HG03565 (cell line): ENCODE measurements around the gene CTR9.
A peak's percentile ranks its signal among the peaks of the same experiment; 100 is the strongest.

Experiments used
- ATAC-seq: cut with Tn5 transposase; IDR thresholded peaks from one replicate; pipeline ENCODE4 v1.9.1; 2021; ENCODE audit warnings: mild to moderate bottlenecking, moderate library complexity; ENCODE audit not compliant: unreplicated experiment

The CTR9 gene

DNA sequence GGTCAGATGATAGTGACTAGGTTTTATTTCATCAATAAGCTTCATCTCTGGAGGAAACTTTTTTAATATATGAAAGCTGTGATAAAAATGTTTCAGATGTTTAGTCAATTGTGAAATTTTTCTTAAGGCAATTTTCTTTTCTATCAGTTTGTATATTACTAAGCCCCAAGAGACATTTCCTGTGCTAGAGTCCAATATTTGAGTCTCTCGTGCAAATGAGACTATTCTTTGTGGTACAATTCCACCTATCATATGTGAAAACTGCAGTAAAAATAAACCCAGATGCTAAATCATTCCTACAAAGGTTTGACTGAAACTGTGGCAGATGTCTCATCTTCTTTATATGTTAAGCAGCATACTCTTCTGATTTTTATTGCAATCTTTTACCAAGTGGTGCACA lies 28.0 kb downstream of the CTR9 start:
- ATAC-seq = no peak

GRCh38 chr11:10780040-10780439 lies 29.0 kb downstream of the CTR9 start:
- no peak for ATAC-seq

DNA sequence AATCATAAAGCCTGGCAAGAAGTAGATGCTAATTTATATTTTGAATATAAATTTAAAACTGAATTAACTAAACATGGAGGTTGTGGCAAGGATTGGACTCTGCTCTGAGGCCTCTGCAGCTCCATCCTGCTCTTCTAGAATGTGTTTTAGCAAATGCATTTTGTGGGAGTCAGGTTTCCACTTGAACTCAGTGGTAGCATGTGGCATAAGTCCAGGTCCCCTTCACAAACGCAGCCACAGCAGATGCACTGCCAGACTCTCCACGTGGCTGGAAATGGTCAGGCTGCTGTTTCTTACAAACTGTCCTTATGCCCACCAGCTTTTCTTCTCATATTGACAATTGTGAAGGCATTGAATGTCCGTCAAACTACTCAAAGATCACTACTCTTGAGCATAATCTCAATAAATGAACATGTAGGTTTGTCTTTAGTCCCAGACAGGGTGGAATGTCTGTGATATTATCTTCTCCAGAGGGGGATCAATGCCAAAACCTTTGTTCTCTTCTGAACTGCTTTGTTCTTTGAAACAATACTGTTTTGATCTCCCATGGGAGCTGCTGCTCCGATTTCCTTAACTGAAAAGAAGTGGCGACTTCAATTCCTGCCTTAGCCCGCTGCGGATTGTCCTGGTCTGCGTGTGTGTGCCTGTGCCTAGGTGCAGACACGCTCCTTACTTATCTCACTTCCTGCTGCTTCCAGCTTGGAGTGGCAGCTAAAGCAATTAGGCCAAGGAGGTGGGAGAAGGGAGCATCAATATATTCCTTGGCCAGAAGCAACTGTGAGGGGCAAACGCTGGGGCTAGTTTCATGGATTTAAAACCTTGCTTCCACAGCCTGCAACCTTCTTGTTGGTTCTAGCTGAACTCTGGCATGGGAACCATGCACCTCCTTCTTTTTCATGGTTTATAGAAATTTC lies 33.4 kb downstream of the CTR9 start:
- no peak for ATAC-seq

- ATAC-seq = no peak
Measured at GRCh38 chr11:10785146-10785474, 34.1 kb downstream of the CTR9 start.

- no peak for ATAC-seq
Measured at GRCh38 chr11:10786451-10786850, 35.4 kb downstream of the CTR9 start.

DNA sequence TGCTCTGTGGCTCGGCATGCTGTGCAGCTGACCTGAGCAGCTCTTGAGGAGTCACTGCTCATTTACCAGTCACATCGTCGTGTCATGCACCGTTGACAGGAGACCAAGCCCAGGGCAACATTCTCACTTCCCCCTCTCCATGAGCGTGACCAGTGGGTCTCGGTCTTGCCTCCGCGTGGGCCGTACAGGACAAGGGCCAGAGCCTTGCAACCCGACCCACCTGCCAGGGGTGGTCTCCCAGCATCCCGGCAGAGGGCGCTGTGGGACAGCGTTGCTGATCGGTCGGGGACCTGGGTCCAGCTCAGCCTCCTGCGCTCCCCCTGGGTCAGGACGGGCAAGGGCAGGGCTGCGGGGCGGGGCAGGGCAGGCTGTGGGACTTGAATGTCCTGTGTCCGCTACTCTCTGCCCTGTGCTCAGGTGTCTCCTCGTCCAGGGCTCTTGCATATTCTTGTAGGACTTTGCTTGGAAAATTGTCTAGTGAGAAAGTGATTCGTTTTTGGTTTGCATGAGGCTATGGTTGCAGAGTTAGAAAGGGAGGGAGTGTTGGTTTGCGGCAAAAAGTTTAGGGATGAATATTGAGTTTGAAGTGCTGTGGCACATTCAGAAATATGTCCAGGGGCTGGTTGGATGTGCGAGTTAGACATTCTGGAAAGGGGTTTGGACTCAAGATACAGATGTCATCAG lies 41.5 kb downstream of the CTR9 start:
- ATAC-seq = peak; percentile 87

- no peak for ATAC-seq
Measured at GRCh38 chr11:10793470-10794255, 42.6 kb downstream of the CTR9 start.

- no peak for ATAC-seq
Measured at GRCh38 chr11:10796191-10796590, 45.1 kb downstream of the CTR9 start.

DNA sequence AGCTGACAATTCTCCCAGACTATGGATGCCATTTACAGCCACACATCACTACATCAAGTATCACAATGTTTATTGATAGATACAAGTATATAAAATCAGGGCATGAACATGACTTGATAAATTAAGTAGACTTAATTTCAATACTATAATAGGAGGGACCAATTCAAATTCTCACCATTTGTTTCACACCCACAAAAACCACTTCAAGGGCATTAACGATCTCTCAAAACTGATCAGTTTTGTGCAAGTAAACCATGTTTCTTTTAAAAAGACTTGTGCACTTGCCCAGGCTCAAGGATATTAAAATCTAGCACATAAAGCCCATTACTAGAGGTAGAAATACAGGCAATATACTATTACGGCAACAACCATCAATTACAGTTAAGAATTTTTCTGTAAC lies 46.0 kb downstream of the CTR9 start:
- no peak for ATAC-seq

DNA sequence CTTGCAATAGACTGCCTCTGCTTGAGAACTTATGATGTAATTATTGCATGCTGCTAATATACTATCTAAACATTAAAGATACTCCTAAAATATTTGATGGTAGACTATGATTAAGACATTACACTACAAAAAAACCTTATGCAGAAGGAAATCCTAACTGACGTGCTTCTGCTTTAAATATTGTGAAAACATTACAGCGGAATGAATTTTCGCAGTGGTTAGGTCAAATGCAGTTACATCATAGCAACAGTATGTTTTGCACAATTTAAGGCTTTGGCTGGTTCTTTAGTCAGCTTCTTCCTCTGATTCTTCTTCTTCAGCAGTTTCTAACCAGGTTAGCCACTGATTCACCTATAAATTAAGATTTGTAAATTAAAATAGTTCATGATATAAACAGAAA lies 46.5 kb downstream of the CTR9 start:
- ATAC-seq = no peak

DNA sequence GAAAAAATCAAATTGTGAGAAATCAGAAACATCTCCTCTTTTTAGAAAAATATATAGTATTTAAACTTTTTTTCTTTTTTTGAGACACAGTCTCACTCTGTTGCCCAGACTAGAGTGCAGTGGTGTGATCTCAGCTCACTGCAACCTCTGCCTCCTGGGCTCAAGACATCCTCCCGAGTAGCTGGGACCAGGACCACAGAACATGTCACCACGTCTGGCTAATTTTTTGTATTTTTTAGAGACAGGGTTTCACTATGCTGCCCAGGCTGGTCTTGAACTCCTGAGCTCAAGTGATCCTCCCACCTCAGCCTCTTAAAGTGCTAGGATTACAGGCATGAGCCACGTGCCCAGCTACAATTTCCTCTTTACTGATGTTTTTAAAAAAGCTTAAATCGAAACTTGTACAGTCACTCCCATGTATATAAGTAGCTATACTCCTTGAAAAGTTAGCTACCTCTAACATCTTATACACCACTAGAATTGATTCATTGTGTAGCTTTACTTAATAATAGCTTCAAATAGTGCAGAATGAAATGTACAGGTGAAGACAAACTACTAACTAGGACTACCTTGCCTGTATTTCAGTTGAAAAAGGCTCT lies 47.4 kb downstream of the CTR9 start:
- no peak for ATAC-seq

DNA sequence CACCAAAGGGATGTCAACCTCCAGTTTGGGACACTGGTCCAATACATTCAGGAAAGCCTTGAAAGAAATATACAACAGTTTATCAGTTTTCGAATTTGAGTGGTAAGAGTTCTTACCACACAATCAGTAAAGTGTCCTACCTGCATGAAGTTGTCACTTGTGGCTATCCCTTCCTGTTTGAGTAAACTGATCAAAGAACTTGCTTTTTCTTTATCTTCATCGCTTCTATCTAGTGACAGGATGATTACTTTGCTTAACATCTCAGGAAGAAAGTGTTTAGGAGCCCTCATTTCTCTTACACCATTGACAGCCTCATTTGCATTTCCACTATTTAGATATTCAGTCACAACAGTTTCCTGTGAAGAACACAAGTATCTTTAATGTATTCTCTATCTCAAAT lies 49.2 kb downstream of the CTR9 start:
- no peak for ATAC-seq

- no peak for ATAC-seq
Measured at GRCh38 chr11:10803676-10804075, 52.6 kb downstream of the CTR9 start.

DNA sequence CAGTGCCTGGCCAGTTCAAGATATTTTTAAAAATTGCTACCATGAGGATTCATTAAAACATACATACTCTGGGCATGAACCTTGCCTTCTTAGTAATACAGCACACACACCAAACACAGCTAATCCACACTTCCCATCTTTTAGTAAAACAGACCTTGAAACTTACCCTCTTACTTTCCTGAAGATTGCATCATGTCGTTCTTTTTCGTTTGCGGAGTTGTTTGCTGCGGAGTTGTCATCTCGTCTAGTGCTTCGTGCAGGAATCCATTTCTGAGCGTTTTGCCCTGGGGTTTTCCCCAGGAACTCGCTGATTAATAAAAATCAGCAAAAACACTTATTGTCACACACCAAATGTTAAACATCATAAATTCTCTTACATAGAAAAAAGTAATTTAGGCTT lies 54.7 kb downstream of the CTR9 start:
- no peak for ATAC-seq

GRCh38 chr11:10806206-10806605 lies 55.2 kb downstream of the CTR9 start:
- ATAC-seq = no peak

GRCh38 chr11:10807493-10808234 lies 56.6 kb downstream of the CTR9 start:
- no peak for ATAC-seq

- no peak for ATAC-seq
Measured at GRCh38 chr11:10808235-10808552, 57.1 kb downstream of the CTR9 start.

GRCh38 chr11:10808553-10809372 lies 57.7 kb downstream of the CTR9 start, which contains the start of gene EIF4G2:
TSS of gene EIF4G2 (minus strand) at chr11:10808926.
- peak; percentile 95 for ATAC-seq

GRCh38 chr11:10809373-10810160 lies 58.5 kb downstream of the CTR9 start:
- ATAC-seq = peak; percentile 5
